Keratinocyte (primary cell): ENCODE results near the gene ANXA11.

ENCODE experiments used
- EZH2 ChIP-seq: IDR thresholded peaks from one replicate; pipeline ENCODE4 v1.6.1; 2012; ENCODE audit warnings: inconsistent platforms, mild to moderate bottlenecking, low read length, moderate library complexity
- TF ChIP-seq, protein P1 (sequence below), 3 experiments: IDR thresholded peaks in 1 of 3; conservative IDR thresholded peaks in 1 of 3; optimal IDR thresholded peaks in 1 of 3; 2 replicates in 2 of 3; 3 replicates in 1 of 3; pipeline versions ENCODE3 to v1.5.1; 2011; ENCODE audit warnings: low read length in 3 of 3, mild to moderate bottlenecking in 3 of 3, moderate library complexity in 2 of 3, control low read depth in 1 of 3, inconsistent platforms in 1 of 3; ENCODE audit not compliant: insufficient read depth in 2 of 3; ENCODE audit errors: extremely low read depth in 1 of 3

GRCh38 chr10:80204677-80205476, 460 bp downstream of the ANXA11 start:
- TF ChIP-seq, protein P1, sequence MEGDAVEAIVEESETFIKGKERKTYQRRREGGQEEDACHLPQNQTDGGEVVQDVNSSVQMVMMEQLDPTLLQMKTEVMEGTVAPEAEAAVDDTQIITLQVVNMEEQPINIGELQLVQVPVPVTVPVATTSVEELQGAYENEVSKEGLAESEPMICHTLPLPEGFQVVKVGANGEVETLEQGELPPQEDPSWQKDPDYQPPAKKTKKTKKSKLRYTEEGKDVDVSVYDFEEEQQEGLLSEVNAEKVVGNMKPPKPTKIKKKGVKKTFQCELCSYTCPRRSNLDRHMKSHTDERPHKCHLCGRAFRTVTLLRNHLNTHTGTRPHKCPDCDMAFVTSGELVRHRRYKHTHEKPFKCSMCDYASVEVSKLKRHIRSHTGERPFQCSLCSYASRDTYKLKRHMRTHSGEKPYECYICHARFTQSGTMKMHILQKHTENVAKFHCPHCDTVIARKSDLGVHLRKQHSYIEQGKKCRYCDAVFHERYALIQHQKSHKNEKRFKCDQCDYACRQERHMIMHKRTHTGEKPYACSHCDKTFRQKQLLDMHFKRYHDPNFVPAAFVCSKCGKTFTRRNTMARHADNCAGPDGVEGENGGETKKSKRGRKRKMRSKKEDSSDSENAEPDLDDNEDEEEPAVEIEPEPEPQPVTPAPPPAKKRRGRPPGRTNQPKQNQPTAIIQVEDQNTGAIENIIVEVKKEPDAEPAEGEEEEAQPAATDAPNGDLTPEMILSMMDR (optimal IDR thresholded peaks at IDR 0.05 in 1 of 3, IDR thresholded peaks at IDR 0.05 in 1 of 3, conservative IDR thresholded peaks at IDR 0.05 in 1 of 3; ENCODE audit: extremely low read depth in 1 of 3, insufficient read depth in 2 of 3, low read length in 3 of 3) = no peak
- no peak for TF ChIP-seq EZH2
